HEK293 (cell line): ENCODE data around the gene FAM131B.

Source experiments
- SETDB1 ChIP-seq: IDR thresholded peaks from one replicate; pipeline ENCODE4 v1.6.1; 2017; ENCODE audit warnings: mild to moderate bottlenecking, low read length, moderate library complexity, mixed read lengths; ENCODE audit not compliant: insufficient read length
- TF ChIP-seq, protein P1 (sequence below): fragments of 450-650 bp; formaldehyde crosslinking; IDR thresholded peaks from 2 replicates; pipeline ENCODE4 v1.5.1; 2016; ENCODE audit warnings: missing biosample characterization, missing genetic modification characterization
- TF ChIP-seq, protein P2 (sequence below): fragments of 450-650 bp; formaldehyde crosslinking; IDR thresholded peaks from 2 replicates; pipeline ENCODE4; 2016; ENCODE audit warnings: missing biosample characterization, missing genetic modification characterization

DNA sequence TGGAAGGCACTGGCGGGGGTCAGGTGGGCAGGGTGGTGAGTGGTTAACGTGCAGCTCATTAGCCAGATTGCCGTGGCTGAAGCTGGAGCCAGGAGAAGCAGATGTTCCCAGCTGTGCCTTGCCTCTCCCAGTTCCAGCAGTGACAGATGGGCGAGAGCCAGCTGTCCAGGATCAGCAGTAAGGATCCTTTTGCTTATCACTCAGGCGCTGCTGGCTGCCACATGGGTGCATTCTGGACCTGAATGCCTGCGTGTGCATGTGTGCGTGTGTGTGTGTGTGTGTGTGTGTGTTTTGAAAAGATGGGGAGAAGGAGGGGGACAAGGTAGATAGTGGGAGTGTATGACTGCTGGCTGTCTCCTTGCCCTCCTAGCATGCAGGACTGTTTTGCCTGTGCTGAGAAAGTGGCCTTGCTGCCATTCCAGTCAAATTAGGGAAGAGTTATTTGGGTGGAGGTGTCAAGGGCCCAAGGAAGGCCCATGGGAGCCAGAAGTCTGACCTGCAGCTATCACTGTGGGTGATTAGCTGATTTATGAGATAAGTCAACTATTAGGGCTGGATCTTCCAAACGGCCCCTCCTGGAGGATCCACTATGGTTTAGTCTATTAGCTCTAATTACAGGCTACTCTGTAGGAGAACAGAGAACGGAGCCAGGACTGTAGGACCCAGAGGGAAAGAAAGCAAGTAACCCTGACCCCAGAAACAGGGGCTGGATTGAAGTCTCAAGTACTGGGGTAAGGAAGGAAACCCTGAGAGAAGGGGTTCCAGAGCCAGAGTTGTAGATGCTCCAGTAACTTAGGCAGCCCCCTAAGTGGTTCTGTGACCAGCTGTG lies 42.9 kb upstream of the FAM131B start:
- TF ChIP-seq, protein P1, sequence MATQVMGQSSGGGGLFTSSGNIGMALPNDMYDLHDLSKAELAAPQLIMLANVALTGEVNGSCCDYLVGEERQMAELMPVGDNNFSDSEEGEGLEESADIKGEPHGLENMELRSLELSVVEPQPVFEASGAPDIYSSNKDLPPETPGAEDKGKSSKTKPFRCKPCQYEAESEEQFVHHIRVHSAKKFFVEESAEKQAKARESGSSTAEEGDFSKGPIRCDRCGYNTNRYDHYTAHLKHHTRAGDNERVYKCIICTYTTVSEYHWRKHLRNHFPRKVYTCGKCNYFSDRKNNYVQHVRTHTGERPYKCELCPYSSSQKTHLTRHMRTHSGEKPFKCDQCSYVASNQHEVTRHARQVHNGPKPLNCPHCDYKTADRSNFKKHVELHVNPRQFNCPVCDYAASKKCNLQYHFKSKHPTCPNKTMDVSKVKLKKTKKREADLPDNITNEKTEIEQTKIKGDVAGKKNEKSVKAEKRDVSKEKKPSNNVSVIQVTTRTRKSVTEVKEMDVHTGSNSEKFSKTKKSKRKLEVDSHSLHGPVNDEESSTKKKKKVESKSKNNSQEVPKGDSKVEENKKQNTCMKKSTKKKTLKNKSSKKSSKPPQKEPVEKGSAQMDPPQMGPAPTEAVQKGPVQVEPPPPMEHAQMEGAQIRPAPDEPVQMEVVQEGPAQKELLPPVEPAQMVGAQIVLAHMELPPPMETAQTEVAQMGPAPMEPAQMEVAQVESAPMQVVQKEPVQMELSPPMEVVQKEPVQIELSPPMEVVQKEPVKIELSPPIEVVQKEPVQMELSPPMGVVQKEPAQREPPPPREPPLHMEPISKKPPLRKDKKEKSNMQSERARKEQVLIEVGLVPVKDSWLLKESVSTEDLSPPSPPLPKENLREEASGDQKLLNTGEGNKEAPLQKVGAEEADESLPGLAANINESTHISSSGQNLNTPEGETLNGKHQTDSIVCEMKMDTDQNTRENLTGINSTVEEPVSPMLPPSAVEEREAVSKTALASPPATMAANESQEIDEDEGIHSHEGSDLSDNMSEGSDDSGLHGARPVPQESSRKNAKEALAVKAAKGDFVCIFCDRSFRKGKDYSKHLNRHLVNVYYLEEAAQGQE (tag by site-specific recombination) = no peak
- TF ChIP-seq SETDB1 = no peak
- TF ChIP-seq, protein P2, sequence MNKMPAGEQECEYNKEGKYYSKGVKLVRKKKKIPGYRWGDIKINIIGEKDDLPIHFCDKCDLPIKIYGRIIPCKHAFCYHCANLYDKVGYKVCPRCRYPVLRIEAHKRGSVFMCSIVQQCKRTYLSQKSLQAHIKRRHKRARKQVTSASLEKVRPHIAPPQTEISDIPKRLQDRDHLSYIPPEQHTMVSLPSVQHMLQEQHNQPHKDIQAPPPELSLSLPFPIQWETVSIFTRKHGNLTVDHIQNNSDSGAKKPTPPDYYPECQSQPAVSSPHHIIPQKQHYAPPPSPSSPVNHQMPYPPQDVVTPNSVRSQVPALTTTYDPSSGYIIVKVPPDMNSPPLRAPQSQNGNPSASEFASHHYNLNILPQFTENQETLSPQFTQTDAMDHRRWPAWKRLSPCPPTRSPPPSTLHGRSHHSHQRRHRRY (tag by site-specific recombination) = no peak
